GM19372 (cell line): ENCODE results near the gene TESPA1.
"Not testable (repeated sequence)": the region's sequence is repeated elsewhere in the genome, so short reads cannot be mapped to it uniquely, and the experiment has no call there.

Experiments
- ATAC-seq: cut with Tn5 transposase; IDR thresholded peaks from one replicate; pipeline ENCODE4 v1.9.1; 2021; ENCODE audit warnings: mild to moderate bottlenecking, low read depth, moderate library complexity; ENCODE audit not compliant: unreplicated experiment

The TESPA1 gene

GRCh38 chr12:54954228-54954627, 30.3 kb downstream of the TESPA1 start:
- no peak for ATAC-seq

- no peak for ATAC-seq
Measured at GRCh38 chr12:54950071-54950727, 34.4 kb downstream of the TESPA1 start.

GRCh38 chr12:54949073-54949711, 35.4 kb downstream of the TESPA1 start:
- no peak for ATAC-seq

GRCh38 chr12:54948171-54948570, 36.4 kb downstream of the TESPA1 start:
- ATAC-seq = no peak

- no peak for ATAC-seq
Measured at GRCh38 chr12:54945082-54945481, 39.5 kb downstream of the TESPA1 start.

GRCh38 chr12:54943292-54943691, 41.3 kb downstream of the TESPA1 start:
- not testable (repeated sequence) for ATAC-seq

GRCh38 chr12:54941659-54942058, 42.9 kb downstream of the TESPA1 start:
- no peak for ATAC-seq

GRCh38 chr12:54940727-54941315, 43.7 kb downstream of the TESPA1 start:
- ATAC-seq = no peak

- no peak for ATAC-seq
Measured at GRCh38 chr12:54937929-54938328, 46.6 kb downstream of the TESPA1 start.

- no peak for ATAC-seq
Measured at GRCh38 chr12:54937376-54937775, 47.2 kb downstream of the TESPA1 start.

- no peak for ATAC-seq
Measured at GRCh38 chr12:54936736-54937135, 47.8 kb downstream of the TESPA1 start.

GRCh38 chr12:54935235-54935951, 49.2 kb downstream of the TESPA1 start:
- ATAC-seq = peak; percentile 89

- no peak for ATAC-seq
Measured at GRCh38 chr12:54934419-54934818, 50.1 kb downstream of the TESPA1 start.

- ATAC-seq = no peak
Measured at GRCh38 chr12:54933376-54933775, 51.2 kb downstream of the TESPA1 start.

GRCh38 chr12:54932691-54933090, 51.9 kb downstream of the TESPA1 start:
- no peak for ATAC-seq

- ATAC-seq = no peak
Measured at GRCh38 chr12:54932038-54932437, 52.5 kb downstream of the TESPA1 start.

GRCh38 chr12:54929998-54930397, 54.6 kb downstream of the TESPA1 start:
- ATAC-seq = no peak

- no peak for ATAC-seq
Measured at GRCh38 chr12:54926246-54926645, 58.3 kb downstream of the TESPA1 start.

GRCh38 chr12:54924972-54925707, 59.4 kb downstream of the TESPA1 start:
- no peak for ATAC-seq

GRCh38 chr12:54917001-54917488, 67.5 kb downstream of the TESPA1 start:
- no peak for ATAC-seq
